GM18507 (cell line): Measurements from ENCODE around the gene N4BP2L1.

Source experiments
- DNase-seq: peaks from one replicate; pipeline ENCODE4 v3.0.0; 2011; ENCODE audit warnings: low read depth; ENCODE audit not compliant: insufficient read length; ENCODE audit errors: extremely low spot score
- FAIRE-seq: peaks from 2 replicates; lab custom pipeline; 2011; peaks lifted over from hg19 to GRCh38; lab: Jason Lieb, UNC

N4BP2L1 gene

DNA sequence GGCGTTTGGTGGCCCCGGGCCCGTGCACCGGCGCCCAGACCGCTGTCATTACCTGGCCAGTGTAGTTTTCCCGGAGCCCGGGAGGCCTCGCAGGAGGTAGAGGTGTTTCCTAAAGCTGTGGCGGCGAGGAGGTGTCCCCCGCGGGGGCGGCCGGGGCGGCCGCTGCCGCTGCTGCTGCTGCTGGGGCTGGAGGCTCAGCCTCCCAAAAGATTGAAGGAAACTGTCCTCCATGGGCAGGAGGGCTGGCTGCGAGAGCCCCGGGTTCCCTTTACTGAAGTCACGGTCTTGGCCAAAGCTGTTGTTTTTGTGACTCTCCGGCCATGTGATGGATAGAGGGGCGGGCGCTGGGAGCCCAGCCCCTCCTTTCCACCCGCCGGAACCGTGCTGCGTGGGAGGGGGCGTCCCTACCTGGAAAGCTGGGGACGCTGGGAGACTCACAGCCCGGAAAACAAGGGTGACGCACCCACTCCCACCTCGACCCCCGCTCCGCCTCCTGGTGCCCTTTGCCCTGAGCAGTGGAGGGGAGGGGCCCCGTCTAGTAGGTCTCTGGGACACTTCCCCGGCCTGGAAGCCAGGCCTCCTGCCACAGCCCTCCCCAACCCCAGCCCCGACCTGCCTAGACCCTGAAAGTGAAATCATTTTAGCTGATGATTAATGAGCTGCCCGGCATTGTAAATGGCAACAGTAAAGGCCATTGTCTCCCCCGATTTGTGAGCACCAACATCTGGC, at the start of gene N4BP2L1:
N4BP2L1 (minus strand) TSS at position 279 of the 729 bp plus-strand sequence; CDS start at position 231, 48 bp downstream.
- peak; percentile 94 for FAIRE-seq
- DNase-seq: peak; percentile 75

- DNase-seq (no peak), FAIRE-seq (no peak)
These were observed 49.0 kb upstream of the N4BP2L1 start for GRCh38 chr13:32476892-32477291.

GRCh38 chr13:32476021-32476731, 48.2 kb upstream of the N4BP2L1 start:
- DNase-seq (no peak), FAIRE-seq (no peak)

DNA sequence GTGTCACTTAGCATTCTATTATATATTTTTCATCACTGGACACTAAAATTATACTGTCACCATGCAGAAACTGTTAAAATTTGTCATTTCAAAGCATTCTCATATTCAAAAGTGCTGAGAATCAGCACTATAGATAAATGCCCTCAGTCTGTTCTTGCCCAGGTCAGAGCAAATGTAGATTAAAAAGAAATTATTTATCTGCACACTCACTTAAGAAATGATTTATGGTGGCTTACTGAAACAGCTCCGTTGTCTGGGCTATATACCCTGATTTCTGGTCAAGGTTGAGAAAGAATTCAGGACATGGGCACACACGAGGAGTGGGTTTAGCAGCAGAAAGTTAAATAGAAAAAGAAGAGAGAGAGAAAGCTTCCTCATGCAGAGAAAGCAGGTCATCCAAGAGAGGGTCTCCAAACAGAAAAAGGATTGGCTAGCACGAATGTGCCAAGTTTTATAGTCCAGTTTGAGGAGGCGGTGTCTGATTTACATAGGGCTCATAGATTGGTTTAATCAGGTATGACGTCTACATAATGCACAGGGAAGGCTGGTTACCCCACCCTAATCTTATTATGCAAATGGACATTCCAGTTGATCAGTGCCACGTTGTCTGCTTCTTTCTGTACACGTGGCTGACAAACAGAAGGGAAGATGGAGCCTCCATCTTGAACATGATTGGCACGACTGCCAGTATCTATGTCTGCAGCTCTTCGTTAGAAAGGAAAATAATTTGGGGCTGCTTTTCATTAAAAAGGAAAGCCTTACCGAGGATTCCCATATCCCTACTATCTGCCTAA, 47.3 kb upstream of the N4BP2L1 start:
- DNase-seq: no peak
- FAIRE-seq: no peak

DNA sequence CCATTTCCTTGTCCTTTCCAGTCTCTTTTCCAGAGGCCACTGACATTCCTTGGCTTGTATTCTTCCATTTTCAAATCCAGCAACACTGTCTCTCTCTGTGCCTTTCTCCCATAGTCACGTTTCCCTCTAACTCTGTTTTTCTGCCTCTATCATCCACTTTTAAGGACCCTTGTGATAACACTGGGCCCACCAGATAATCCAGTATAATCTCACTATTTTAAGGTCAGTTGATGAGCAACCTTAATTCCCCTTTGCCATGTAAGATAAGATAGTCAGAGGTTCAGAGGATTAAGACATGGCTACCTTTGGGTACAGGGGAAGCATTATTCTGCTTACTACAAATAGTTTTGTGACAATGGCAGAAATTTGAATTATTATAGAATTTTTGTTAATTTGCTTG, 45.7 kb upstream of the N4BP2L1 start:
- no peak for DNase-seq
- FAIRE-seq: no peak

GRCh38 chr13:32472194-32472621, 44.3 kb upstream of the N4BP2L1 start:
- FAIRE-seq: peak; percentile 68

DNA sequence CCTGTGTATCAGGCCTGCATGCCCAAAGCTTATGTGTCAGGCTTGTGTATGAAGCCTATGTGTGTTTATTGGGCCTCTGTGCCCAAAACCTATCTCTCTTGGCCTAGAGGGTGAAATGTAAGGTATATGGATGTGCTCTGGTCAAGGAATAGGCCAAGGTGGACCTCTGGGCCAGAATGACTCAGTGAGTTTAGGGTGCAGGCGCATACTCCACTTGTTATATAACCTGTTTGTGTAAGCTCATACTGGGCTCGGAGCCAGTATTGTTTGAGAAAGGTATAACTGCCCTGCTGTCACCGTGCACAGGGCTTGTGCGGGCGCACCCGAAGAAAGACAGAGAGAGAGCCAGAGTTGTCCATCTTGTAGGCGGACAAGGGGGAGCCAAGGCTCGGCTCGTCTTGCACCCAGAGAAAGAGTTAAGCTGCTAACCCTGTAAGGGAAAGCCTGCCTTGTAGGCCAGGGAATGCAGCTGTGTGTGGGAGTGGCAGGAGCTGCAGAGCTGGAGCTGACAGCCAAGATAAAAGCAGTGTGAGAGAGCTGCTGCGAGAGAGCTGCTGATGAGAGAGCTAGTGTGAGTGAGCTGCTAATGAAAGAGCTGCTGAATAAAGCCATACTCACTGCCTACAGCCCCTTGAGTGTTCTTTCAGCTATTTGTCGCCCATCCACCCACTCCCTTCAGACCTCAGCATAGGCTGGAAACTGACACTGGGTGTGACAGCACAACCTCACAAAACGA, 43.4 kb upstream of the N4BP2L1 start:
- FAIRE-seq: no peak

More at GRCh38 chr13:32472194-32472621, 44.3 kb upstream of the N4BP2L1 start:
- DNase-seq: no peak

DNA sequence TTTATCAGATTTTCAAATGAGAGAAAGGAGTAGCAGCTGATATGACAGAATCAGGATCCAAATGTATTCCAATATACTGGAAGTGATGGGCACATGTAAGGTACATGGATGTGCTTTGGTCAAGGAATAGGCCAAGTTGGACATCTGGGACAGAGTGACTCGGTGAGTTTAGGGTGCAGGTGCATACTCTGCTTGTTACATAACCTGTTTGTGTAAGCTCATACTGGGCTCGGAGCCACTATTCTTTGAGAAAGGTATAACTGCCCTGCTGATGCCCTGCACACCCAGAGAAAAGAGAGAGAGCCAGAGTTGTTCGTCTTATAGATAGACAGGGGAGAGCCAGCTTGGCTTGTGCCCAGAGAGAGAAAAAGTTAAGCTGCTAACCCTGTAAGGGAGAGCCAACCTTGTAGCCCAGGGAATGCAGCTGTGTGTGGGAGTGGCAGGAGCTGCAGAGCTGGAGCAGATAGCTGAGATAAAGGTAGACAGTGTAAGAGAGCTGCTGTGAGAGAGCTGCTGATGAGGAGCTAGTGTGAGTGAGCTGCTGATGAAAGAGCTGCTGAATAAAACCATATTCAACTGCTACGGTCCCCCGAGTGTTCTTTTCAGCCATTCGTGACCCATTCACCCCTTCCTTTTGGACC, 40.7 kb upstream of the N4BP2L1 start:
- FAIRE-seq: no peak

More for the DNA sequence above, 43.4 kb upstream of the N4BP2L1 start:
- DNase-seq: no peak

DNA sequence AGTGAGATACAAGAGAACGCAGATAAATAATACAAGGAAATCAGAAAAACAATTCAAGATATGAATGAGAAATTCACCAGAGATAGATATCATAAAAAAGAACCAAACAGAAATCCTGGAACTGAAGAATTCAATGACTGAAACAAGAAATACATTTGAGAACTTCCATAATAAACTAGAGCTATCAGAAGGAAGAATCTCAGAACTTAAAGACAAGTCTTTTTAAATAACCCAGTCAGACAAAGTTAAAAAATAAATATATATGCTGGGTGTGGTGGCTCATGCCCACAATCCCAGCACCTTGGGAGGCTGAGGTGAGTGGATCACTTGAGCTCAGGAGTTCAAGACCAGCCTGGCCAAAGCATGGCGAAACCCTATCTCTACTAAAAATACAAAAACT, 28.7 kb upstream of the N4BP2L1 start:
- FAIRE-seq (no peak), DNase-seq (no peak)

More for the DNA sequence above, 40.7 kb upstream of the N4BP2L1 start:
- DNase-seq: no peak

- FAIRE-seq (no peak), DNase-seq (no peak)
These were observed 27.6 kb upstream of the N4BP2L1 start for GRCh38 chr13:32455594-32455903.

- no peak for DNase-seq
These were observed 27.1 kb upstream of the N4BP2L1 start for GRCh38 chr13:32454886-32455593.

DNA sequence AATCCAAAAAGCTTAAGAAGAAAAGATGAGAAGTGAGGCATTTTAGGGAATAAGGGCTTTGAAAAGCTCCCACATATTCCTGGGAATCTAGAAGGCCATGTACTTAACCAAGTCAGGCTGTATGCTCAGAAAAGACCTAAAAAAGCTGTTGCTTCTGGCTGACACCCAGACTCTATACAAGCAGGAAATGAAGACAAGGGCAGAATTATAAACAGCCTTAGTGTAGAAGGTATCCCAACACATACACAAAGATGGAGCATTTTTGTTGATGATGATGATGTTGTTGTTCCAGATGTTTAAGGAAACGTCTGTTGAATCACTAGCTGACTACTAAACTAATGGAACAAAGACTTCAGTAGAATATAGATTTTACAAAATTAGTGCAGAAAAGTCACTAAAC, 26.1 kb upstream of the N4BP2L1 start:
- DNase-seq: no peak
- no peak for FAIRE-seq

More at GRCh38 chr13:32454886-32455593, 27.1 kb upstream of the N4BP2L1 start:
- no peak for FAIRE-seq

- FAIRE-seq (no peak), DNase-seq (no peak)
These were observed 21.0 kb upstream of the N4BP2L1 start for GRCh38 chr13:32448972-32449371.

DNA sequence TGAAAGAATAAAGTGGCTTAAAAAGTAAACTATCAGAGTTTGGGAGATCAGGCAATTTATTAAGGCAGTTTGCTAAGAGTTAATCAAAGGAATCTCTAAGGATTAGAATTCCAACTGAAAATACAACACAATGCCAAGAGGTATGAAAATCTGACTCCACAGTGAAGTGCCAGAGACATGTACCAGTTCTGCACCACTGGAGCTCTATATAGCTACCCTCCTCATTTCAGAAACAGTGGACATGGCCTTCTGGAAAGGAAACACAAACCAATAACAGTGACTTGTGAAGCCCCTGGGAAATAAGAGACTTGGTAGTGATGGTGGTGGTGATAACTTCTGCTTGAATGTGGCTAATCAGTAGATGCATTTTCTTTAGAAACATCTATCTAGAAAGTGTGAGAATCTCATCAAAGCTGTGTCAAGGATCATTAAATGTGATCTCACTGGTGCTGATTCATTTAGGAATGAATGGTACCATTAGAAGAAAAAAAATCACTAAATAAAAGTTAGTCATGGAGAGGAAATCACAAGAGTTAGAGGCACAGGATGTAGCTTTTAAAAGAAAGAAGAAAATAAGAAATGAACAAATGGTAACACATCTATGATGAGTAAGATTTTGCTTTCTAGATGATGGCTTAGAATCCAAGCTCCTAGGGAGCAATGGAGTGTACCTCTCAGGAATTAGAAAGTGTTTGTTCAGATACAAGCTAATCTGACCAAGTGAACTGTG, 20.1 kb upstream of the N4BP2L1 start:
- DNase-seq: no peak
- peak; percentile 38 for FAIRE-seq

- FAIRE-seq (peak; percentile 53), DNase-seq (no peak)
These were observed 19.0 kb upstream of the N4BP2L1 start for GRCh38 chr13:32446773-32447465.

- no peak for DNase-seq
- no peak for FAIRE-seq
These were observed 18.3 kb upstream of the N4BP2L1 start for GRCh38 chr13:32446220-32446619.

DNA sequence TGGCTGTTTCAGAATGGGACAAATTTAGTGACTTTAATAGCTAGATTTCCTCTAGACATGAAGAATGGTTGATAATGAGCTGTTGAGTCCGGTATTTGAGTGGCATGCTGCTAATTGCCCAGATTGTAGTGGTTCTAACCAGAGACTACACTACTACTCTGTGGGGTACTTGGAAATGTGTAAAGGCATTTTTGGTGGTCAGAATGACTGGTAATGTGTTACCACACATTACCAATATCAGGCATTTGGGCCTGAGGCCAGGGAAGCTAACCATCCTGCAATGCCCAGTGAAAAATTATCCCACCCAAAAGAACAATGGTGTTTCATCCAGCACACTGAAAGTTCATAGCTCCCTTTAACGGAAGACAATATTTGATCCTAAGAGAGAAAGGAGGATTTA, 17.5 kb upstream of the N4BP2L1 start:
- FAIRE-seq: no peak
- no peak for DNase-seq
